HS-27A (cell line): ENCODE measurements around the gene STX5.
A peak's percentile ranks its signal among the peaks of the same experiment; 100 is the strongest.
"Not testable (repeated sequence)": the region's sequence is repeated elsewhere in the genome, so short reads cannot be mapped to it uniquely, and the experiment has no call there.

Experiments used
- DNase-seq: peaks from one replicate; pipeline ENCODE4 v3.0.0-alpha.2; 2012; ENCODE audit warnings: low read depth, missing footprints

The STX5 gene

GRCh38 chr11:62786318-62787004 is 45.4 kb downstream of the STX5 start:
- DNase-seq, result no peak

- no peak for DNase-seq
These were observed 49.1 kb downstream of the STX5 start for GRCh38 chr11:62782753-62783152.

- DNase-seq, result no peak
These were observed 53.4 kb downstream of the STX5 start for GRCh38 chr11:62778441-62778840.

GRCh38 chr11:62777389-62777788 is 54.5 kb downstream of the STX5 start:
- no peak for DNase-seq

GRCh38 chr11:62775646-62776045 is 56.2 kb downstream of the STX5 start:
- DNase-seq, result no peak

GRCh38 chr11:62774407-62774806 is 57.4 kb downstream of the STX5 start:
- DNase-seq, result no peak

- peak; percentile 95 for DNase-seq
These were observed 60.5 kb downstream of the STX5 start, which contains the start of gene TAF6L for GRCh38 chr11:62771144-62772021. Gene TAF6L, plus strand, starts transcription at chr11:62771396. Its CDS starts 4,388 bp downstream, at chr11:62775784.

- no peak for DNase-seq
These were observed 61.1 kb downstream of the STX5 start for GRCh38 chr11:62770778-62771143.

GRCh38 chr11:62760867-62761227 is 71.0 kb downstream of the STX5 start:
- DNase-seq, result not testable (repeated sequence)

- no peak for DNase-seq
These were observed 73.7 kb downstream of the STX5 start for GRCh38 chr11:62757846-62758788.
